ENCODE data around the gene THRA.

GRCh38 chr17:40122136-40122998, 59.6 kb downstream of the THRA start:
- TF ChIP-seq CTCF (IDR thresholded peaks at IDR 0.05) (peak in 1 of 7 experiments; percentile 14), EP300 (IDR thresholded peaks at IDR 0.05) (no peak), POLR2AphosphoS5 (IDR thresholded peaks at IDR 0.05) (peak in 2 of 3 donors; percentile 9 to 25)
